Measurements from ENCODE around the gene ANKRD13B.
A peak's percentile ranks its signal among the peaks of the same experiment; 100 is the strongest.
"Not testable (repeated sequence)": the region's sequence is repeated elsewhere in the genome, so short reads cannot be mapped to it uniquely, and the experiment has no call there.

The ANKRD13B gene

DNA sequence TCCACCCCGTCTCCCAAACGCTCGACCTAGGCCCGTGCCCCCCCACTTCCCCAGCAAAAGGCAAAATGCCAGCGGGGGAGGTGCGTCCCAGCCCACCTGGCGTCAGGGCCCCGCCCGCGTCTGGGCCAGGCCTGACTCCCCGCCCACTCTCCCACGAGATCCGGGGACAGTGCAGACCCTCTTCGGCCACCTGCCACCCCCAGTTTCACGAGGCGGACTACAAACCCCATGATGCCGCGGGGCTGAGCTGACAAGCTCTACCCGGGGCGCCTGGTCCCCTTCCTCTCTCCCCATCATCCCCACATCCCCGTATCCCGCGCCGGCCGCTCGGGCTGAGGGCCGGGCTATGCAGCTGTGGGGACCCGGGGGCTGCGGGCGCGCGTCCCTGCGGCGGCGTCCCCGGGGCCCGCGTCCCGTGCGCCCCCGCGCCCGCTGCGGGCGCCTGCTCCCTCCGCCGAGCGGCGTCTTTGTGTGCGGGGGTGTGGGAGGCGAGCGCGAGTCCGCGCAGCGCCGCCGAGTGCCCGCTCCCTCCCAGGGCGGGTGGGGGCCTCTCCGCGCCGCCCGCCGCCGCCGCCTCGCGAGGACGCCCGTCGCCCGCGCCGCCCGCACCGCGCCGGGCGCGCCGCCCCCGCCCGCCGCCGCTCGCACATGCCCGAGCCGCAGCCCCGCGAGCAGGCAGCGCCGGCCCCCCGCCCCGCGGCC, at the start of gene ANKRD13B:
Gene ANKRD13B (plus strand): TSS at position 283 of the 702 bp plus-strand sequence. CDS start 490 bp downstream, outside the sequence.
- DNase-seq = peak; percentile 60

DNA sequence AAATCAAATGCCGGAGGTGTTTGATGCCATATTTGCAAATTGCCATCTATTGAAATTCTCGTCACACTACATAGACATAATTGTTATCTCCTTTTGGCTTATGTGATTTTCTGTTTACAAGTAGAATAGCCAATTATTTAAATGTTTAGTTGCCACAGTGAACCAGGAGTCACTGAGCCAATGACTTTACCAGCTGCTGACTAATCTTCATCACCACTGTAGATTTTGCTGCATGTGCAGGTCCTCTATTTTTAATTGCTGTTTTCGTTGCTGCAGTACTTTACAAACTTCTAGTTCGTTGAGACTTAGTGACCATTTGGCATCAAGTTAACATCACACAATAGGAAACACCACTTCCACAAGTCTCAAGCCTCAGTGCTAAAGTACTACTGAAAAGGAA, 48.9 kb upstream of the ANKRD13B start:
- DNase-seq = no peak

DNA sequence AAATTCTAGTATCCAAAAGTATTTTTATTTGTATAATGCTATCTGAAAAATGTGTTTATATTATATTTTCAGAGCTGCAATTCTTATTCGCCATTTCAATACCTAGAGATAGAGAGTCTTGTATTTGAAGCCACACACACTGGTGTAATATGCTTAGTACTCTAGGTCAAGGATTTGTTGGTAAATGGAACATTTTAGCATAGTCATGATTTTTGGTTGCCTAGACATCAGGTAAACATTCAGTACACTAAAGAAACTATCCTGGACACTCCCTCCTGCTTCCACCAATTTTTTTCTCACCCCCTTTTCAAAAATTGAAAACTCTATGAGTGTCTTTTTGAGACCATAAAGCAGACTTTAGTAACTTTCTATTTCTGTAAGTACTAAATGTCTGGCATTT, 46.8 kb upstream of the ANKRD13B start:
- DNase-seq = no peak

DNA sequence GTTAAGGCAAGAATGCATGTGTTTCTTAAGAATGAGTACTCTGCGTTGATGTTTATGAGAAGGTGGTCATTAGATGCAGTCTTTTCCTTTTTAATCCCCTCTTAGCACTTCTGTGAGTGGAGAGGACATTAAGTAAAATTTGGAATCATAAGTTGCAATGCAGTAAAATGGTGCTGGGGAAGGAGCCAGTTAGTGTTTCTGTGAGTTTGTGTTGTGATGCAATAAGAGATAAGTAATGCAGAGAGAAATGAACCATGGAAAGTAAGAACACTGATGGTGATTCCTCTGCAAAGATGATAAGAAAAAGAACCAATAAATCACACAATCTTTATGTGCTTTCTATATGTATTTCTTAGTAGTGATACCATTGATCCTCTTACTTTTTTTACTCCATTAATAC, 46.1 kb upstream of the ANKRD13B start:
- DNase-seq = no peak

DNA sequence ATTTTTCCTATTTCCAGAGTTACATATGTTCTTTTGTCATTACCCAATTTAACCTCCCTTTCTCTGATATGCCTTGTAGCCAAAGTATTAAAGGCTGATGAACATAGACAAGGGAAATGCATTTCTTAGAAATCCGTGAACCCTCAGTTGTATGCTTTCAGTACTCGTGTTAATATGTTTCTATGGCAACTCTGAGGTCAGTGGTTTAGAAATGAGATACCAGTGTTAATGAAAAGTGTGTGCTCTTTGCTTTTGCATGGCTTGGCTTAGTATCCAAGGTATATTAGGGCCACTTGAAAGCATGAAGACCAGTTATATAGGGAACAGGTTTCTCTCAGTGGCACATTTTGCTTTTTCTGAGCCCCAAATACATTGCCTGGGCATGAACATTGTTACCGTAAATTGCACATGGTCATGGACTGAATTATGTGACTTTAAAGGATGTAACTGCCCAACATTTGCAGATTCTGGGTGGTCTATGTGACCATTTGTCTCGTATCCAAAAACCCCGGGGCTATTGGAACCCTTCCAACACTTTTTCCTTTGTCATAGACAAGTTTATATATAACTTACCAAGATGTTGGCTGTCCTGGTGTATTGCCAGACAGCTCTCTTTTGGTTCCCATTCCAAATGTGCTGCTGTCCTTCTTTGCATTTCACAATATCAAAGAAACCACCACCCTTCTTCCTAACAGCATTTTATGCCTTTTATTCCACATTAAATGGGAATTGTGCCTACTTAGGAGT, 43.6 kb upstream of the ANKRD13B start:
- DNase-seq = no peak

DNA sequence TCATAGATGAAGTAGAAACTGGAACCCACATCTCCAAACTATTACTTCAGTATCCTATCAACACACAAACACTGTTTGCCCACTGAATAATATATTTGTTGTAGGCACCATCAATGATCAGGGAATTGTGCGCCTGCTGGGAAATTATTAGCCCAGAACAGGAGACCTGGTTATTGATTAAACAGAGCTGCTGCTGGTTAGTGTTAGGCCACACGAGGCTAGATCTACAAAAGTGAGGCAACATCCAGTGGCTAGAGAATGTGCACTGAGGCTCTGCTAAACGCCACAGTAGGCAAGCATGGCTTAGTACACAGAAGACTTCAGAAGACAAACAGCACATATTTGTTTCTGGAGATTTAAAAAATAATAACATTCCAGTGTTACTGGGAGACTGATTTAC, 37.1 kb upstream of the ANKRD13B start:
- DNase-seq = no peak

DNA sequence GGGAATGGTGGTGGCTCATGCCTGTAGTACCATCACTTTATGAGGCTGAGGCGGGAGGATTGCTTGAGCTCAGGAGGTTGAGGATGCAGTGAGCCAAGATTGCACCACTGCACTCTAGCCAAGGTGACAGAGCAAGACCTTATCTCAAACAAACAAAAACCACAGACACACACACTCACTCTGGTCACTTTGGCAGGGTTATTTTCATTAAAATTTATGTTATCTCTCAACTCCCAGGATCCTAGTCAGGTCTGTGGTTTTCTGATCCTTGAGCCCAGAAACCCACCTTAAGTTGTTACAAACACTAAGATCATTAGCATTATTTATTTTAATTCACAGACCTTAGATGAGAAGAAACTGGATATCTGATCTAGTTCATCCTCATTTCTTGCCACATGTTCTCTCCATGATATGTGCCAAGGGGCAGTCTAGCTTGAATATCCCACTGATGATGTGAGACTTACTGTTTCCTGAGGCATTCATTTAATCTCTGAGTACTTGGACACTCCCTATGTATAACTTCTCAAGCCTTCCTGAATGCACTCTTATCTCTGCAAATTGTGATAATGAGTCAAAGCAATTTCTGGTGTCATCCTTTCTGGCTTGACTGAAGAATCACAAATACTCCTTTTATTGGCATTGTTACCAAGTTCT, 35.7 kb upstream of the ANKRD13B start:
- no peak for DNase-seq

DNA sequence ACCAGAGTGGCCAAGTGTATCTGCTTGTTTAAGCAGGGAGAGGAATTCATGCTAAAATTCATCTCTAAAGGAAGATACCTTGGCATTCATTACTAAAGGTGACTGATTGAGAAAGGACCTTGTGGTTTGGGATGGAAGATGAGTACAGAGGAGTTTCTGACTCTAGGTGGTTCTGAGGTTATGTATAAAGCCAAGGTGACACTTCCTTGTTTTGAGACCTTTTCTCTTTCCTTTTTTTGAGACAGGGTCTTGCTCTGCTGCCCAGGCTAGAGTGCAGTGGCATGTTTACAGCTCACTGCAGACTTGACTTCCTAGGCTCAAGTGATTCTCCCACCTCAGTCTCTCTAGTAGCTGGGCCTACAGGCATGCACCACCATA, 35.2 kb upstream of the ANKRD13B start:
- no peak for DNase-seq

DNA sequence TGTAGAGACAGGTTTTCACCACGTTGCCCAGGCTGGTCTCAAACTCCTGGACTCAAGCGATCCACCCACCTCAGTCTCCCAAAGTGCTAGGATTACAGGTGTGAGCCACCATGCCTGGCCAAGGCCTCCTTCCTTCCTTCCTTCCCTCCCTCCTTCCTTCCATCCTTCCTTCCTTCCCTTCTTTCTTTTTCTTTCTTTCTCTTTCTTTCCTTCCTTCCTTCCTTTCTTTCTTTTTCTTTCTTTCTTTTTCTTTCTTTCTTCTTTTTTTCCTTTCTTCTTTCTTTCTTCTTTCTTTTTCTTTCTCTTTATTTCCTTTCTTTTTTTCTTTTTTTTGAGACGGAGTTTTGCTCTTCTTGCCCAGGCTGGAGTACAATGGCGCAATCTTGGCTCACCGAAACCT, 34.8 kb upstream of the ANKRD13B start:
- not testable (repeated sequence) for DNase-seq

DNA sequence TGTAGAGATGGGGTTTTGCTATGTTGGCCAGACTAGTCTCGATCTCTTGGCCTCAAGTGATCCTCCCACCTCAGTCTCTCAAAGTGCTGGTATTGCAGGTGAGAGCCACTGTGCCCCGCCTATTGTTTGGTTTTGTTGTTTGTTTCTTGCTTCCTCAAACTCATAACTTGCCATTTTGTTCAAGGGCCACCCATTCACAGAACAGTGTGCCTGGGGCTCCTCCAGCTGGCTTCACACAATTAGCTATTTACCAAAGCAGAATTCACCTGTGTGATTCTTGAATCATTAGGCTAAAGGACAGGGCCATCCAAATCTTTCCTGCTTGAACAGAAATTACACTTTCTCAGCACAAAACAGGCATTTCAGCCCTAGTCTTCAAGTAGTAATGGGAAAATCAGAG, 33.3 kb upstream of the ANKRD13B start:
- DNase-seq = no peak

DNA sequence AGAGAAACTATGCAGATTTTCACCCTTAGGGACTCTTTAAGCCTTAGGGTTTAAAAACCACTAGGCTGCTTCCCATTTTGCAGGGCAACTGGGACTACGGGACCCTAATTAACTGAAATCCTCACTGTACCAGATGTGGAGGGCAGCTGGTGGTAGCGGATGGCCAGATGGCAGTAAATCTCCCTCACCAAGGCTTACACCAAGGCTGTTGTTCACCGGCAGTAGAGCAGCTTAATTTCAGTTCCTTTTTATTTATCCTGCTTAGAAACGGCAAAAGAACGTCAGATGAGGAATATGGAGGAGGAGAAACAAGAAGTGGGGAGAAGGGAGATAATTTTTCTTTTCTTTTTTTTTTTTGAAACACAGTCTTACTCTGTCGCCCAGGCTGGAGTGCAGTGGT, 32.6 kb upstream of the ANKRD13B start:
- peak; percentile 95 for DNase-seq

DNA sequence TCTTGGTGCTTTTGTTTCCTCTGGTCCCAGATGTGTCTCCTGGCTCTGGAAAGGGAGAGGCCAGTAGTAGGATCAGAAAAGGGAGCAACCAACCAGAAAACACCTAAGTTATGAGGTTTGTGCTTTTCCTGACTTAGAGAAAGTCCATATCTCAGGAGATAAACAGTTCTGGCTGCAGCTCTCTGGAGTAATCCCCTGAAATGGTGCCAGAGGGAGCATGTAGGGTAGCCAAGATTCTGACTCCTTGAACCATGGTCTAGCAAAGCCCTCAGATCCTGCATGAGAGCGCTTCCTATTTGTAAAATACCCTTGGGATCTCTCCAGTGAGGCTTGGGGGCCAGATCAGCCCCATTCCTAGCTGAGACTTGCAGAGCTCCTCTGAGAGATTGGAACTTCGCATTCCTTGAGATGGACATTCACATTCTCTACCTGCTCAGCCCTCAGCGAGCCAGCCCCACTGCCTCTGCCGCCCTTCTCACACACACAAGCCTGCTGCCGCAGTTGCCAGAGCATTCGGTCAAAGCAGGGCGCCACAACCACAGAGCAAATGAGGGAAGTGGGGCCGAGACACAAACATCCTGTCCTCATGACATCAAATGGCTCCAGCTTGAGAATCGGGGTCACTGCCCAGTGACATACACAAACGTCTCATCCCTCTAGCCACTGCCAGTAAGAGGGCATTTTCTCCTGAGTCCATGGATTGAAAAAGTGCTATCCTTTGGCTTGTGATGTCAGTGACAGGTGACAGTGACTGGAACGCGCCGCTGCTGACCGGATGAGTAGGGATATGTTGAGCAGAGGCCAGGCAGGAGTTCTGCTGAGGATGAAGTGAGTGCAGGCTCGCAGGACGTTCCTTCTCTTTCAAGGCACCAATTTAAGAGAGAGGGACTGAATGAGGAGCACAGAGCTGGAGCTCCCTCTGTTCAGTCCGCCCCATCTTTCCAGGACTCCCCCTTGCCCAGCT, 31.1 kb upstream of the ANKRD13B start:
- DNase-seq = no peak

DNA sequence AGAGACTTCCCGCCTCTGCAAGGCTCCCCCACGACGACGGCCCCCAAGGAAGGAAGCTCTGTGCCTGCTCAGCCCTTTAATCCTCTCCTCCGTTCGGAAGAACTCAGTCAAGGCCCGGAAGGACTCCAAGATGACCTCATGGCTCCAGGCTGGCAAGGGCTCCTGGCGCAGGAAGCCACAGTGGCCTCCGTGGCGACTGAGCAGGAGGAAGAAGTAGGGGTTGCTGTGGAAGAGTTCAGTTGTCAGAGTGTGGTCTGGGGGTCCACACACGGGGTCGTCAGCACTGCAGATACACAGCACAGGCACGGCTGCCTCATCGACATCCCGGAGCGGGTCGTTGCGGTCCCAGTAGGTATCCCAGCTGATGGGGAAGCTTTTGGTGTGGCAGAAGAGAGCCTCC, 30.3 kb upstream of the ANKRD13B start:
- no peak for DNase-seq

DNA sequence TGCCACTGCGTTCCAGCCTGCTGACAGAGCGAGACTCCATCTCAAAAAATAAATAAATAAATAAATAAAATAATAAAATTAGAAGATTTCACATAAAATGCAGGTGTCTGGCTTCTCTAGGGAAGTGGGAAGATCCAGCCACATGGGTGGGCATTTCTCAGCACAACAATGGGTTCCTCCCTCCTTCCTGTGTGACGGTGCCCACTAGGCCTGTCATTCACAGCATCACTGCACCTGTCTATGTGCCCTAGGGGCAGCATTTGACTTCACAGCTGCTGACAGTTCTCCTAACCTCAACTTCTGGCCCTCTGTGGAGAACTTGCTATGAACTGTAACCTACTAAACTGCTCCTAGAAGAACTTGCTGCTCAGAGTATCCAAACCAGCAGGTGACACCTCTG, 29.1 kb upstream of the ANKRD13B start:
- DNase-seq = no peak

DNA sequence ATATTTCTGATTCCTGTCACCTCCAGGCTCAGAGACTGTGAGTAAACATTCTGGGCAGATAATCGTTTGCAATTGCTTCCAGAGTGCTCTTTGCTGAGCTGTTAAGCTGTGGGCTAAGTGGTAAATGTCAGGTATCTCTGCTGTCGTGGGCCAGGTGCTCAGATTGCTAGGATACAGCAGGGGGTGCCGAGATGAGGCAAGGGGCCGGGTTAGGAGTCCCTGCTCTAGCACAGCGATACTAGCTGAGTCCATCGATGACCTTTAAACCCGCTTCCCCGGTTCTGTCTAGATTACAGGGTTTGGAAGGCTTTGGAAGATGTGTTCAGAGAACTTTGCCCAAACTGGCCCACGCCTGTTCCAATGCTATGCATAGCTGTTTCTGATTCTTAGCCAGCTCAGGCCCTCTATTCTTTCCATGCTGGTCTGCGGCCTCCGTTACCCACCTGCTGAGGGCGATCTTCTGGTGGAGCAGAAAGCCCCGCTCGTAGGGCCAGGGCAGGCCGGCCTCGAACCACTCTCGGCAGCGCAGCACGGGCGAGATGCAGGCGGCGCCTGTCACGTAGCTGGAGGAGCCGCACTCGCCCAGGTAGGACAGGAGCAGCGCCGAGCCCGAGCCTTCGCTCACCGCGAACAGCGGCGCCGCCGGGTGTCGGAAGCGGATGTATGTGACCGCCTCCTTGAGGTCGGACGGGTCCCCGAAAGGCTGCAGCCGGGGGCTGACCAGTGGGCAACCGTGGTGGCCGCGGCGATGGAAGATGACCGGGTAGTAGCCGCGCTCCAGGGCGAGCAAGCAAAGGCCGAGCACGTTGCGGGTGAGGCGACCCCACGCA, 27.1 kb upstream of the ANKRD13B start:
- no peak for DNase-seq

DNA sequence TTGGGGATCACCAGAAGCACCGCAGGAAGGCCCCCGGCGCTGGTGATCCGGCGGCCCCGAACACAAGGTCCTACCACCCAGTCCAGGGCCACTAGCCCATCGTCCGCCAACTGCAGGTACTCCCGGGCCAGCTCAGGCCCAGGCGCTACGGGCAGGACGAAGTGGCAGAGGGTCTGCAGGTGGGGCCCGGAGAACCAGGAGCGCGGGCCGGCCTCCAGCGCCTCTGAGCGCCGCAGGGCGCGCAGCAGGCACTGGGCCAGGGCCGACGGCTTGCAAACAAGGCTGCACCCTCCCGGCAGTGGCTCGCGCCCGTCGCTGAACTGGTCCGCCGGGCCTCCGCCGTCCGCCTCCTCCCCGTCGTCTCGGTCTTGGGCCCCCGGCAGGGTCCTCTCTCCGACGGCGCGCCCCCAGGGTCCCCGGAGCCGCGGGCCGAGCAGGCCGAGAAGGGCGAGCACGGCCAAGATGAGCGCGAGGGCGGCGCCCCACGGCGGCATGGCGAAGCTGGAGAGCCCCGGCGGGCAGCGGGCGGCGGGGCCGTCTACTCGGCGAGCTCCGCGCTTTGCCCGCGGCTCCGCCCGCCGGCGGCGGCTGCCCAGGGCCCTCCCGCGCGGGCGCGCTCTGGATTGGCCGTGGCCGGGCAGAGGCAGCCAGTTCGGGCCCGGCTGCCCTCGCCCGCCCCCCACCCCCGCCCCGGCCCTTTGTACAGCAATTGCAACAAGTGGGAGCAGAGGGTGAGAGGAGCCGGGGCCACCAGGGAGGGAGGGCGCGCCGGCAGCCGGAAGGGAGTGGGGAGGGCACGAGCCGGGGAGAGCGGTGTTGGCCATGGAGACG, 26.2 kb upstream of the ANKRD13B start, which contains the start of gene ABHD15:
Gene ABHD15 (minus strand): TSS at position 565 of the 831 bp plus-strand sequence. CDS start 71 bp downstream, at position 494.
- DNase-seq = peak; percentile 24

DNA sequence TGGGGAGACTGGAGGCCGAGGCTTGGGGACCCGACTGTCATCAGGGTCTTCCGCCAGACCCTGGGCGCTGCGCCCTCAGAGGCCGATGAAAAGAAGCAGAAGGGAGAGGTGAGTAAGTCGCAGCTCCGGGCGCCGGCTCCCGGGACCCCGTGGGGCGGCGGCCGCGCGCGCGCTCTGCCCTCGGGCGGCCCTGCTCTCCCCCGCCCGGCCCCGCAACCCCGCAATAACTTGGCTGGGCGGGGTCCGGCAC, 25.7 kb upstream of the ANKRD13B start:
- DNase-seq = no peak

DNA sequence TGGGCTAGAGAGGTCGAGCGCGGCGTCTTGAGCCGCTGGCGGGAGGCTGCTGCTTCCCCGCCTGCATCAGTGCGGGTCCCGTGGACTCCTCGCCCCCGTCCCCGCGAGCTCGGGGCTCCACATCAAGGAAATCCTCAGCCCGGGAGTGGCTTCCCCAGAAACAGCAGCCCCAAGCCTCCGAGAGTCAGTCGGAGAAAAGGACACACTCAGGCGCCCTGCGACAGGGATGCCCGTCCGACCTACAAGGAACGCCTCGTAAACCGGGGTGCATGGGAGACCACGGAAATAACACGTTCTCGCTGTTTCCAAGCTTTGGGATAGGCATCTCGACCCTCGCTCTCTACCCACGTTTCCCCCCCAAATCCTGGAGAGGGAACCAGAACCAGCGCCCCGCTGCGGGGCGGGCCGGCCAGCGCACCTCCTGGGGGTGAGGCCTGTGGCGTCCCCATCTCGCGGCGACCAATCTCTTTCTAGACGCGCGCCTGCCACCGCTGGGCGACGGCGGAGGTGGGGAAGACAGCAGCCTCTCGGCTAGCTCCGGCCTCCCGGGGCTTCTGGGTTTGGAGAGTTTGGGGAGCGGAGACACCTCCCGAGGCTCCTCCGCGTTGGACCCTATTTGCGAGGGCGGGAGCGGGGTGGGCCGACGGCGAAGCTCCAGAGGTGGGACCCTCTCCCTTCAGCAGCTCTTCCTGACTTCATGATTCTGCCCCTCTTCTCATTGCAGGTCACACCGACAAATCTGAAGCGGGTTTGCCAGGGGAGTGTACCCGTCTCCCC, 25.2 kb upstream of the ANKRD13B start:
- peak; percentile 53 for DNase-seq

DNA sequence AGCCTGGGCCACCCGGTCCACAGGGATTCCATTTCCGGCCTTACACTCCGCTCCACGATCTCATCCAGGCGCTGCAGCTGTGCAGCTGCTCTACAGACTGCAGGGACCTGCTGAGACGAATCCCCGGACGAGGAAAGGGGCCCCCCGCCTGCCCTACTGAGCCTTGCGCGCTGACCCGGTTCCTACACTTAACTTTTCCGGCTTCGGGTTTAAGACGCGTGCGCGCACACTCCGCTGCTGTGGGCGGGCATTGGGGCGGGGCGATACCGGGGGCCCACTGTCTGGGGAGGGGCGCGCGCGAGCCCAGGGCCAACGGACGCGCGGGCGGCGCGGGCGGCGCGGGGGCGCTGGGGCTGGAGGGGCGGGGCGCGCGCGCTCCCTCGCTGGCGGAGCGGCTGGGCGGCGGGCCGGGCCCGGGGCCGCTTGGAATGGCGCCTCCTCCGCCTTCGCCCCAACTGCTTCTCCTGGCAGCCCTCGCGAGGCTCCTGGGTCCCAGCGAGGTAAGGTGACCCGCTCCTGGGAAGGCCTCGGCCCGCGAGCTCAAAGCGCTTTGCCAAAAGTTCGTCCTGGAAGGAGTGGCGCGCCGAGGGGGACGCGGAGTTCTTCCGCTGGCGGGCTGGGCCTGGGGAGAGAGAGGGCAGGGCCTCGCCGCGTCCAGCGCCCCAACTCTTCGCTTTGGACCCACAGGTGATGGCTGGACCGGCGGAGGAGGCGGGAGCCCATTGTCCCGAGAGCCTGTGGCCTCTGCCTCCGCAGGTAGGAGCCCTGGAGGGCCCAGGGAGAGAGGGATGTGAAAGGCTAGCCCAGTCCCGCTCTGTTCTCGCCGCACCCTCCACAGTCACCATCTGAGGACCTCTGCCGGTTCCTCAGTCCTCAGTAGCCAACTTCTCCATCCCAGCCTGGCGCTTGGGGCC, 24.3 kb upstream of the ANKRD13B start, which contains the start of gene TP53I13:
Gene TP53I13 (plus strand): TSS at position 371 of the 914 bp plus-strand sequence. CDS start 58 bp downstream, at position 429.
- DNase-seq = peak; percentile 81

Measured in DMS 273 treated with DMSO at 0.1 percent for 48 hours (cell line).